Liver (tissue), 9 donors: ENCODE data around the gene KCNK3. TPM values are rescaled to one million over a fixed set of nuclear protein-coding genes. Genes with fewer than 3 reads are reported as not detected.

ENCODE experiments used
- DNase-seq: peaks from one replicate; pipeline ENCODE4 v3.0.0-alpha.2; 2017; ENCODE audit warnings: low spot score
- H3K27ac ChIP-seq, 2 donors: one replicate each; pipeline ENCODE4 v1.7.0; 2013; ENCODE audit warnings: inconsistent platforms in 2 of 2, low read length in 2 of 2, control low read depth in 1 of 2, low read depth in 1 of 2, mild to moderate bottlenecking in 1 of 2
- H3K27me3 ChIP-seq, 4 donors: one replicate each; pipeline versions ENCODE4 v1.6.1 to v1.7.0; 2013; ENCODE audit warnings: low read length in 3 of 4, inconsistent platforms in 1 of 4, mild to moderate bottlenecking in 1 of 4, moderate library complexity in 1 of 4; ENCODE audit not compliant: control insufficient read depth in 4 of 4, insufficient read depth in 4 of 4
- H3K36me3 ChIP-seq, 4 donors: one replicate each; pipeline versions ENCODE4 v1.6.1 to v1.7.0; 2013; ENCODE audit warnings: low read length in 3 of 4, mild to moderate bottlenecking in 3 of 4, low read depth in 1 of 4, moderate library complexity in 1 of 4; ENCODE audit not compliant: control insufficient read depth in 4 of 4, insufficient read depth in 3 of 4
- H3K4me1 ChIP-seq, 4 donors: one replicate each; pipeline versions ENCODE4 v1.6.1 to v1.7.0; 2013; ENCODE audit warnings: low read length in 3 of 4, mild to moderate bottlenecking in 3 of 4, moderate library complexity in 1 of 4; ENCODE audit not compliant: control insufficient read depth in 4 of 4, insufficient read depth in 4 of 4
- H3K4me3 ChIP-seq, 3 donors: one replicate each; pipeline versions ENCODE4 v1.6.1 to v1.7.0; 2013; ENCODE audit warnings: low read length in 3 of 3, control low read depth in 1 of 3, low read depth in 1 of 3, mild to moderate bottlenecking in 1 of 3
- H3K9ac ChIP-seq, 2 donors: one replicate each; pipeline ENCODE4 v1.7.0; 2013; ENCODE audit warnings: low read length in 2 of 2, mild to moderate bottlenecking in 2 of 2, moderate library complexity in 2 of 2, control low read depth in 1 of 2, low read depth in 1 of 2
- H3K9me3 ChIP-seq, 4 donors: one replicate each; pipeline versions ENCODE4 v1.6.1 to v1.7.0; 2013; ENCODE audit warnings: low read length in 3 of 4; ENCODE audit not compliant: control insufficient read depth in 4 of 4
- ATF3 ChIP-seq: IDR thresholded peaks from 2 replicates; pipeline ENCODE4 v1.6.1; 2016; ENCODE audit warnings: antibody characterized with exemption
- EGR1 ChIP-seq, 2 donors: IDR thresholded peaks; 2 replicates each; pipeline ENCODE4 v1.6.1; 2016 to 2018; ENCODE audit warnings: antibody characterized with exemption in 2 of 2, low read depth in 2 of 2
- FOXA1 ChIP-seq: IDR thresholded peaks from 2 replicates; pipeline ENCODE4 v1.6.1; 2016; ENCODE audit warnings: antibody characterized with exemption
- FOXA2 ChIP-seq: IDR thresholded peaks from 2 replicates; pipeline ENCODE4 v1.6.1; 2016; ENCODE audit warnings: antibody characterized with exemption
- HNF4A ChIP-seq, 2 donors: conservative IDR thresholded peaks; 2 replicates each; pipeline ENCODE4 v1.6.1; 2016; ENCODE audit warnings: antibody characterized with exemption in 2 of 2, mild to moderate bottlenecking in 2 of 2
- JUND ChIP-seq, 2 donors: IDR thresholded peaks; 2 replicates each; pipeline ENCODE4 v1.6.1; 2016; ENCODE audit warnings: antibody characterized with exemption in 2 of 2
- NR2F2 ChIP-seq: IDR thresholded peaks from 2 replicates; pipeline ENCODE4 v1.6.1; 2016; ENCODE audit warnings: antibody characterized with exemption
- RAD21 ChIP-seq, 2 donors: IDR thresholded peaks; 2 replicates each; pipeline ENCODE4 v1.6.1; 2016; ENCODE audit warnings: antibody characterized with exemption in 2 of 2, mild to moderate bottlenecking in 2 of 2
- RXRA ChIP-seq, 2 donors: IDR thresholded peaks; 2 replicates each; pipeline ENCODE4 v1.6.1; 2017 to 2018; ENCODE audit warnings: antibody characterized with exemption in 2 of 2, mild to moderate bottlenecking in 1 of 2
- SP1 ChIP-seq: IDR thresholded peaks from 2 replicates; pipeline ENCODE4 v1.6.1; 2018; ENCODE audit warnings: antibody characterized with exemption, mild to moderate bottlenecking
- TAF1 ChIP-seq: conservative IDR thresholded peaks from 2 replicates; pipeline ENCODE4 v1.6.1; 2016; ENCODE audit warnings: antibody characterized with exemption, mild to moderate bottlenecking
- YY1 ChIP-seq: IDR thresholded peaks from 2 replicates; pipeline ENCODE4 v1.6.1; 2016; ENCODE audit warnings: antibody characterized with exemption, mild to moderate bottlenecking
- ZBTB33 ChIP-seq: IDR thresholded peaks from 2 replicates; pipeline ENCODE4 v1.6.1; 2016; ENCODE audit warnings: antibody characterized with exemption
- WGBS: extraction: QIAGEN DNeasy Blood & Tissue Kit; methylation state at CpG from one replicate; pipeline ENCODE4 v1.1.7; 2013; 5-methylcytosine and 5-hydroxymethylcytosine counted together
- polyA plus RNA-seq, 2 donors: library from polyadenylated mRNA; stranded (reverse) in 1 of 2; unstranded in 1 of 2; fragments of 200-250 nt in 1 of 2; fragments of >200 nt in 1 of 2; fragmentation: Nextera tagmentation in 1 of 2; extraction: Ambion mirVana in 1 of 2; gene quantifications; one replicate each; pipeline versions ENCODE4 v1.2.1 to v1.2.3, GENCODE V29; 2013 to 2015
- total RNA-seq, 2 donors: library from RNA; depleted of rRNA; stranded (reverse); fragments of >200 nt; gene quantifications; one replicate each; pipeline ENCODE4 v1.2.3, GENCODE V29; 2014
- TF ChIP-seq, protein P1 (sequence below): IDR thresholded peaks from 2 replicates; pipeline ENCODE4 v1.6.1; 2016; ENCODE audit warnings: antibody characterized with exemption
- TF ChIP-seq, protein P2 (sequence below): IDR thresholded peaks from 2 replicates; pipeline ENCODE4 v1.6.1; 2016; ENCODE audit warnings: antibody characterized with exemption, mild to moderate bottlenecking
- donor health status: healthy.
- donor health status: healthy.
- donor health status: healthy.
- donor health status: healthy.
- donor health status: healthy.

The KCNK3 gene
- total and polyA plus RNA-seq, 4 donors = 0.78 to 6.6 (median 2.6) TPM; not detected in 1

DNA sequence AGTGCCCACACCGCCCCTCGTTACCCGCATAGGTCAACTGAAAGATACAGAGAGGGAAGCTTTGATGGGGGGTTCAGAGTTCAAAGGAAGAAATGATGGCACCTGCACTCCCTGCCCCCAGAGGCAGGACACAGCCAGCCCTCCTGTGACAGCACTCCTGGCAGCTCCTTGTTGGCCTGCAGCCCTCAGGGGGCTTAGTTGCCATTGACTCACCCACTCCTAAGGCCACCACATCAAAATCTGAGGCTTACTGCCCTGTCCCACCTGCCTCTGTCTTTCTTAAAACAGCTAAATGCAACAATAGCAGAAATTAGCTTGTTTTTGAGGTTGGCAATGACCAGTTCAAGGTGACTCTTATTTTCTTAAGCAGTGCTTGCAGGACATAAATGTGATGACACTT is 39.9 kb downstream of the KCNK3 start:
- 95% methylated on average over 3 of the region's 3 CpGs for WGBS
- H3K4me3 ChIP-seq = no peak overlapping the region
- H3K9me3 ChIP-seq = no peaks in the 10 kb centered on the region
- no peaks in the 10 kb centered on the region for H3K36me3 ChIP-seq
- no peak for DNase-seq
- H3K9ac ChIP-seq = no peak overlapping the region
- no peaks in the 10 kb centered on the region for H3K27me3 ChIP-seq
- H3K4me1 ChIP-seq = peaks cover 11 to 20% (median 18%) of the 10 kb centered on the region in 4 donors
- no peak overlapping the region for H3K27ac ChIP-seq
- TF ChIP-seq YY1 (no peak), ZBTB33 (no peak), JUND (IDR thresholded peaks at IDR 0.05) (no peak), ATF3 (no peak)

DNA sequence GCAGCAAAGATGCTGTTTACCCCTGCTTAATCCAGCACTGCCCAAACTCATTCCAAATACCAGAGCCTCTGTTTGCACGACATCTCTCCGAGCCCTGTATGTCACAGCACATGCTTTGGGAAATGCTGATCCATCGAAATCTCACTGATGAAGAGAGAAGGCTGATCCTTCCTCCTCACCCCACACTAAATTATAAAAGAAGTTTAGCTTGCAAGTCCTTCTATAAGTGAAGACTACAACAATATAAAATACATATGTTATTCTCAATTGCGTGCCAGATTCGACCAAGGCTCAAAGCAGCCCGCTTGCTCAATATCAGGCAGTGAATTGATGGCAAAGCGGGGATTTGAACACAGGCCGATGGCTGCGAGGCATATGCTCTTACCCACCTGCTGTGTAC is 40.9 kb downstream of the KCNK3 start:
- H3K4me1 ChIP-seq = peaks cover 11 to 20% (median 18%) of the 10 kb centered on the region in 4 donors
- no peak overlapping the region for H3K9ac ChIP-seq
- 91% methylated on average over 9 of the region's 9 CpGs for WGBS
- H3K27ac ChIP-seq = no peak overlapping the region
- no peak for DNase-seq
- H3K4me3 ChIP-seq = no peak overlapping the region
- no peak for TF ChIP-seq TAF1
- TF ChIP-seq, protein P1, sequence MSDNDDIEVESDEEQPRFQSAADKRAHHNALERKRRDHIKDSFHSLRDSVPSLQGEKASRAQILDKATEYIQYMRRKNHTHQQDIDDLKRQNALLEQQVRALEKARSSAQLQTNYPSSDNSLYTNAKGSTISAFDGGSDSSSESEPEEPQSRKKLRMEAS = no peak
- no peak for TF ChIP-seq HNF4A (conservative IDR thresholded peaks at IDR 0.05)
- TF ChIP-seq FOXA1 = no peak
- TF ChIP-seq JUND (IDR thresholded peaks at IDR 0.05) = no peak
- no peak for TF ChIP-seq ATF3
- TF ChIP-seq YY1 = no peak
- no peak for TF ChIP-seq EGR1 (IDR thresholded peaks at IDR 0.05; ENCODE audit: low read depth in 2 of 2)
- TF ChIP-seq SP1 = no peak
- no peak for TF ChIP-seq NR2F2
- TF ChIP-seq ZBTB33 = no peak
- no peaks in the 10 kb centered on the region for H3K27me3 ChIP-seq
- no peaks in the 10 kb centered on the region for H3K36me3 ChIP-seq
- no peaks in the 10 kb centered on the region for H3K9me3 ChIP-seq

GRCh38 chr2:26735097-26735496 is 42.6 kb downstream of the KCNK3 start:
- Histone ChIP-seq H3K4me3 (no peak overlapping the region), H3K27me3 (no peaks in the 10 kb centered on the region), H3K9ac (no peak overlapping the region), H3K9me3 (no peaks in the 10 kb centered on the region), H3K36me3 (no peaks in the 10 kb centered on the region), H3K4me1 (peaks cover 11 to 20% (median 18%) of the 10 kb centered on the region in 4 donors), H3K27ac (no peak overlapping the region)
- whole genome bisulfite sequencing = 61% methylated on average over 5 of the region's 5 CpGs
- peak; percentile 38 to 62 for TF ChIP-seq RXRA (IDR thresholded peaks at IDR 0.05)
- no peak for TF ChIP-seq ZBTB33
- TF ChIP-seq NR2F2 = peak; percentile 94
- TF ChIP-seq EGR1 (IDR thresholded peaks at IDR 0.05; ENCODE audit: low read depth in 2 of 2) = no peak
- TF ChIP-seq RAD21 (IDR thresholded peaks at IDR 0.05) = no peak
- TF ChIP-seq YY1 = peak; percentile 35
- TF ChIP-seq, protein P2, sequence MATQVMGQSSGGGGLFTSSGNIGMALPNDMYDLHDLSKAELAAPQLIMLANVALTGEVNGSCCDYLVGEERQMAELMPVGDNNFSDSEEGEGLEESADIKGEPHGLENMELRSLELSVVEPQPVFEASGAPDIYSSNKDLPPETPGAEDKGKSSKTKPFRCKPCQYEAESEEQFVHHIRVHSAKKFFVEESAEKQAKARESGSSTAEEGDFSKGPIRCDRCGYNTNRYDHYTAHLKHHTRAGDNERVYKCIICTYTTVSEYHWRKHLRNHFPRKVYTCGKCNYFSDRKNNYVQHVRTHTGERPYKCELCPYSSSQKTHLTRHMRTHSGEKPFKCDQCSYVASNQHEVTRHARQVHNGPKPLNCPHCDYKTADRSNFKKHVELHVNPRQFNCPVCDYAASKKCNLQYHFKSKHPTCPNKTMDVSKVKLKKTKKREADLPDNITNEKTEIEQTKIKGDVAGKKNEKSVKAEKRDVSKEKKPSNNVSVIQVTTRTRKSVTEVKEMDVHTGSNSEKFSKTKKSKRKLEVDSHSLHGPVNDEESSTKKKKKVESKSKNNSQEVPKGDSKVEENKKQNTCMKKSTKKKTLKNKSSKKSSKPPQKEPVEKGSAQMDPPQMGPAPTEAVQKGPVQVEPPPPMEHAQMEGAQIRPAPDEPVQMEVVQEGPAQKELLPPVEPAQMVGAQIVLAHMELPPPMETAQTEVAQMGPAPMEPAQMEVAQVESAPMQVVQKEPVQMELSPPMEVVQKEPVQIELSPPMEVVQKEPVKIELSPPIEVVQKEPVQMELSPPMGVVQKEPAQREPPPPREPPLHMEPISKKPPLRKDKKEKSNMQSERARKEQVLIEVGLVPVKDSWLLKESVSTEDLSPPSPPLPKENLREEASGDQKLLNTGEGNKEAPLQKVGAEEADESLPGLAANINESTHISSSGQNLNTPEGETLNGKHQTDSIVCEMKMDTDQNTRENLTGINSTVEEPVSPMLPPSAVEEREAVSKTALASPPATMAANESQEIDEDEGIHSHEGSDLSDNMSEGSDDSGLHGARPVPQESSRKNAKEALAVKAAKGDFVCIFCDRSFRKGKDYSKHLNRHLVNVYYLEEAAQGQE = no peak
- TF ChIP-seq FOXA2 = no peak
- peak; percentile 43 for TF ChIP-seq SP1
- TF ChIP-seq HNF4A (conservative IDR thresholded peaks at IDR 0.05) = no peak
- DNase-seq = no peak
